Right atrium auricular region (tissue), 2 donors: Measurements from ENCODE around the gene SPINK2. TPM values are rescaled to one million over a fixed set of nuclear protein-coding genes. Genes with fewer than 3 reads are reported as not detected.

Experiments
- DNase-seq: peaks from one replicate; pipeline ENCODE4 v3.0.0-alpha.2; 2019; ENCODE audit warnings: low spot score
- H3K27ac ChIP-seq, 2 donors: fragments of 200-600 bp; sonication (generic); 1 replicate in 1 of 2; 2 replicates in 1 of 2; pipeline ENCODE4 v1.5.1; 2016 to 2019
- H3K27me3 ChIP-seq, 2 donors: fragments of 200-600 bp; sonication (generic); one replicate each; pipeline versions ENCODE4 v1.5.1 to v1.6.0; 2017 to 2019
- H3K36me3 ChIP-seq: fragments of 200-600 bp; sonication (generic); one replicate; pipeline ENCODE4 v1.5.1; 2016
- H3K4me1 ChIP-seq, 2 donors: fragments of 200-600 bp; sonication (generic); one replicate each; pipeline versions ENCODE4 v1.5.1 to v1.6.0; 2017 to 2019
- H3K4me3 ChIP-seq, 2 donors: fragments of 200-600 bp; sonication (generic); 1 replicate in 1 of 2; 2 replicates in 1 of 2; pipeline ENCODE4 v1.5.1; 2017 to 2019; ENCODE audit warnings: mild to moderate bottlenecking in 1 of 2, moderate library complexity in 1 of 2
- H3K9me3 ChIP-seq, 2 donors: fragments of 200-600 bp; sonication (generic); one replicate each; pipeline ENCODE4 v1.5.1; 2019
- total RNA-seq, 2 donors: library from RNA; depleted of rRNA; stranded (reverse); fragments of >200 nt; gene quantifications; one replicate each; pipeline ENCODE4 v1.1.0, GENCODE V29; 2016
- TF ChIP-seq, protein P1 (sequence below), 2 donors: fragments of 200-600 bp; sonication (generic); IDR thresholded peaks; one replicate each; pipeline ENCODE4 v1.5.1; 2019; ENCODE audit warnings: antibody characterized with exemption in 2 of 2

The SPINK2 gene
- total RNA-seq, 2 donors from 2014 or later = 0.93 to 14.7 TPM

DNA sequence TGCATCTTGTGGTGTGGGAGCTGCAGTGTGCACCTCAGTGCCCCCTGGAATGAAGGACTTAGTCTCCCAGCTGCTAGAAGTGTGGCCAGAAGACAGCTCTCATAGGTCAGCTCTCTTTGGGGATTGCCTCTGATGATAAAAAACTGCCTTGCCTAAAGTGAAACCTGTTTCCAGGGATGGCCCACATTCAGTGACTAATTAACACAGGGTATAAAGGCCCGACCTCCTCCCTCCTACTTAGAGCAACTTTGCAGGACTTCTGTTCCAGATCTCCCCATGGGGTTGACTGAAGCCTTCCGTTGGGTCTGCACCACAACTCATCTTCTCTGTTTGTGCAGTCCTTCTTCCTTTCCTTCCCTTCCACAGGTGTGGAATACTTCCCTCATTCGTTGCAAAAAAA, 53.2 kb downstream of the SPINK2 start:
- H3K4me1 ChIP-seq = no peaks in the 10 kb centered on the region
- no peaks in the 10 kb centered on the region for H3K27me3 ChIP-seq
- no peak overlapping the region for H3K27ac ChIP-seq
- TF ChIP-seq, protein P1, sequence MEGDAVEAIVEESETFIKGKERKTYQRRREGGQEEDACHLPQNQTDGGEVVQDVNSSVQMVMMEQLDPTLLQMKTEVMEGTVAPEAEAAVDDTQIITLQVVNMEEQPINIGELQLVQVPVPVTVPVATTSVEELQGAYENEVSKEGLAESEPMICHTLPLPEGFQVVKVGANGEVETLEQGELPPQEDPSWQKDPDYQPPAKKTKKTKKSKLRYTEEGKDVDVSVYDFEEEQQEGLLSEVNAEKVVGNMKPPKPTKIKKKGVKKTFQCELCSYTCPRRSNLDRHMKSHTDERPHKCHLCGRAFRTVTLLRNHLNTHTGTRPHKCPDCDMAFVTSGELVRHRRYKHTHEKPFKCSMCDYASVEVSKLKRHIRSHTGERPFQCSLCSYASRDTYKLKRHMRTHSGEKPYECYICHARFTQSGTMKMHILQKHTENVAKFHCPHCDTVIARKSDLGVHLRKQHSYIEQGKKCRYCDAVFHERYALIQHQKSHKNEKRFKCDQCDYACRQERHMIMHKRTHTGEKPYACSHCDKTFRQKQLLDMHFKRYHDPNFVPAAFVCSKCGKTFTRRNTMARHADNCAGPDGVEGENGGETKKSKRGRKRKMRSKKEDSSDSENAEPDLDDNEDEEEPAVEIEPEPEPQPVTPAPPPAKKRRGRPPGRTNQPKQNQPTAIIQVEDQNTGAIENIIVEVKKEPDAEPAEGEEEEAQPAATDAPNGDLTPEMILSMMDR (IDR thresholded peaks at IDR 0.05) = no peak
- DNase-seq = no peak
- H3K4me3 ChIP-seq = no peak overlapping the region
- no peaks in the 10 kb centered on the region for H3K36me3 ChIP-seq
- no peaks in the 10 kb centered on the region for H3K9me3 ChIP-seq

DNA sequence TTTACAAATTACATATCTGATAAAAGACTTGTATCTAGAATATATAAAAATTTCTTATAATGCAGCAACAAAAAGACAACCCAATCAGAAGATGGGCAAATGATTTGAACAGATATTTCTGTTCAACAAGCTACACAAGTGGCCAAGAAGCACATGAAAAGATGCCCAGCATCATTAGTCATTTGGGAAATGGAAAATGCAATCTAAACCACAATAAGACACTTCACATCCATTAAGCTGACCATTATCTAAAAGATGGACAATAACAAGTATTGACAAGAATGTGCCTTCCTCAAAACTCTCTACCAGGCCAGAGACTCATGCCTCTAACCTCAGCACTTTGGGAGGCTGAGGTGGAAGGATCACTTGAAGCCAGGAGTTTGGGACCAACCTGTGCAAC, 53.9 kb downstream of the SPINK2 start:
- Histone ChIP-seq H3K4me1 (no peaks in the 10 kb centered on the region), H3K4me3 (no peak overlapping the region), H3K36me3 (no peaks in the 10 kb centered on the region), H3K27ac (no peak overlapping the region), H3K9me3 (no peaks in the 10 kb centered on the region), H3K27me3 (no peaks in the 10 kb centered on the region)
- no peak for DNase-seq
- TF ChIP-seq, protein P1 (IDR thresholded peaks at IDR 0.05) = no peak

- TF ChIP-seq, protein P1 (IDR thresholded peaks at IDR 0.05) = no peak
- H3K27me3 ChIP-seq = no peaks in the 10 kb centered on the region
- H3K27ac ChIP-seq = no peak overlapping the region
- H3K9me3 ChIP-seq = no peaks in the 10 kb centered on the region
- no peaks in the 10 kb centered on the region for H3K4me1 ChIP-seq
- H3K36me3 ChIP-seq = no peaks in the 10 kb centered on the region
- H3K4me3 ChIP-seq = no peak overlapping the region
- no peak for DNase-seq
Measured at GRCh38 chr4:56764775-56765174, 56.7 kb downstream of the SPINK2 start.

- no peak for DNase-seq
- H3K27me3 ChIP-seq = no peaks in the 10 kb centered on the region
Measured at GRCh38 chr4:56764223-56764622, 57.3 kb downstream of the SPINK2 start.

DNA sequence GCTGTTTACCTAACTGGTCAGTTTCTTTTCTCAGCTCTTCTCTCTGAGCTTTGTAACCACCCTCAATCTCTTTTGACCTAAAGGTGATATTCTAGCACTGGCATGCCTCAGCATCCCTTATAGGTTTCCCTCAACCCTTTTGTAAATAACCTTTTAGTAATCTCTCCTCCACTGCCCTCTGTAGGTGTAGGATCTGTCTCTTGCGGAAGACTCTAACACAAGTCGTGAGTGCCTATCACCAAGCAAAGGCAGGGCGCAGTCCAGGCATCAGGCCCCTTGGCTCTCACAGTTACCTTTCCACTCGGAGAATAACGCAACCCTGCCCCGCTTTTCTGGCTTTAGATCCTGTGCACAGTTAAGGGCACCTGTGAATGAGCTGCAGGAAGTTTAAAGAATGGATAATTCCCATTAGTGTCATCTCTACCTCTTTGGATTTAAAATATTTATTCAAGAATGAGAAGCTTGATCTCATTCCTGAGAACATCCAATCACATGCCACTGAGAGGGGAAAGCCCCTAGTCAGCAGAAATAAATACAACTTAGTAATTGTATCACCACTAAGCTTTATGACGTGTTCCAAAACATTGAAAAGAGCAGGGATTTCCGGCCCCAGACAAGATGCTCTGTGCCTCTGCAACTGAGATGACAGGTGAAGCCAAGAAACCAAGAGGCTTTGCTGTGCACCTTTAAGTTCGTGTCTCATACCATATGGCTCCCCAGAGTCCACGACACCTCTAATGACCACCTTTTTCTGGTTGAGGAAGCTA, 58.8 kb downstream of the SPINK2 start:
- Histone ChIP-seq H3K4me1 (no peaks in the 10 kb centered on the region), H3K36me3 (no peaks in the 10 kb centered on the region), H3K27me3 (no peaks in the 10 kb centered on the region), H3K4me3 (no peak overlapping the region), H3K27ac (no peak overlapping the region), H3K9me3 (no peaks in the 10 kb centered on the region)
- DNase-seq = no peak
- TF ChIP-seq, protein P1 (IDR thresholded peaks at IDR 0.05) = no peak

More at GRCh38 chr4:56764223-56764622, 57.3 kb downstream of the SPINK2 start:
- Histone ChIP-seq H3K4me3 (no peak overlapping the region), H3K36me3 (no peaks in the 10 kb centered on the region), H3K9me3 (no peaks in the 10 kb centered on the region), H3K27ac (no peak overlapping the region), H3K4me1 (no peaks in the 10 kb centered on the region)
- TF ChIP-seq, protein P1 (IDR thresholded peaks at IDR 0.05) = no peak

DNA sequence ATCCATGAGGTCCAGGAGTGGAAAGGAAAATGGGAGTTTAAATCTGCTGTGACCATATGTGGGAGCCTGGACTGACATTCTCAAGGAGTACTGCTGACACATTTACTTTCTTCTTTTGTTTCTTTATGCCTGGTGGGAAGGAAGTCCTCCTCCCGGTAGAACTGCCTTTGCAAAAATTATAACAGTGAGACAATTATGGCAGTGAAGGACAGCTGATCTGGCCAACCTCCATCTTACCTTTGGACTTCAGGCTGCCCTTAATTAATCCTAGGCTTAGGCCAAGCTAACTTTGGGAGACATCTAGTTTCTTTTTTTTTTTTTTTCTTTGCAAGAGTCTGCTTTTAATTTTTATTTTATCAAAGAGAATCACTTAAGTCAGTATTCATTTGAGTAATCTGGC, 61.3 kb downstream of the SPINK2 start:
- no peaks in the 10 kb centered on the region for H3K27me3 ChIP-seq
- H3K36me3 ChIP-seq = no peaks in the 10 kb centered on the region
- DNase-seq = no peak
- no peaks in the 10 kb centered on the region for H3K9me3 ChIP-seq
- no peaks in the 10 kb centered on the region for H3K4me1 ChIP-seq
- no peak overlapping the region for H3K4me3 ChIP-seq
- TF ChIP-seq, protein P1 (IDR thresholded peaks at IDR 0.05) = no peak
- H3K27ac ChIP-seq = no peak overlapping the region
